ENCODE results near the gene PDCD1. TPM values are rescaled to one million over a fixed set of nuclear protein-coding genes. Genes with fewer than 3 reads are reported as not detected.
"Not testable (repeated sequence)": the region's sequence is repeated elsewhere in the genome, so short reads cannot be mapped to it uniquely, and the experiment has no call there.

Gene PDCD1
- total RNA-seq, 1 donor from 2014 or later: 83.3 TPM

- Mint-ChIP-seq H3K4me1 (peaks cover 26% of the 10 kb centered on the region), H3K27me3 (peaks cover 4% of the 10 kb centered on the region), H3K4me3 (no peak overlapping the region), H3K27ac (no peak overlapping the region), H3K36me3 (ENCODE audit: low read depth) (peaks cover 4% of the 10 kb centered on the region), H3K9me3 (no peaks in the 10 kb centered on the region)
- DNase-seq: peak; percentile 94
- intact Hi-C loops (cut with micrococcal nuclease): loop anchor here (1.0 kb wide), 1 partner anchor 146 kb away; no protein-coding TSS in a partner anchor
Measured at GRCh38 chr2:241877989-241878970, 19.6 kb upstream of the PDCD1 start.

- Mint-ChIP-seq H3K9me3 (no peaks in the 10 kb centered on the region), H3K4me1 (peaks cover 18% of the 10 kb centered on the region), H3K27me3 (peaks cover 4% of the 10 kb centered on the region), H3K27ac (no peak overlapping the region), H3K4me3 (no peak overlapping the region), H3K36me3 (ENCODE audit: low read depth) (peaks cover 4% of the 10 kb centered on the region)
- intact Hi-C loops (cut with micrococcal nuclease): no loop called here
- no peak for DNase-seq
Measured at GRCh38 chr2:241877197-241877685, 18.5 kb upstream of the PDCD1 start.

GRCh38 chr2:241876528-241877196 is 18.0 kb upstream of the PDCD1 start:
- no peak for DNase-seq
- Mint-ChIP-seq H3K27me3 (peaks cover 4% of the 10 kb centered on the region), H3K4me1 (peaks cover 14% of the 10 kb centered on the region), H3K4me3 (no peak overlapping the region), H3K36me3 (ENCODE audit: low read depth) (peaks cover 4% of the 10 kb centered on the region), H3K9me3 (no peaks in the 10 kb centered on the region), H3K27ac (no peak overlapping the region)
- intact Hi-C loops (cut with micrococcal nuclease): no loop called here

GRCh38 chr2:241875754-241876527 is 17.2 kb upstream of the PDCD1 start:
- DNase-seq; H3K4me3 Mint-ChIP-seq; intact Hi-C loops (cut with micrococcal nuclease); H3K36me3 Mint-ChIP-seq (ENCODE audit: low read depth); H3K27me3 Mint-ChIP-seq; H3K9me3 Mint-ChIP-seq; H3K4me1 Mint-ChIP-seq; H3K27ac Mint-ChIP-seq: not testable (repeated sequence)

- H3K9me3 Mint-ChIP-seq: no peaks in the 10 kb centered on the region
- intact Hi-C loops (cut with micrococcal nuclease): no loop called here
- DNase-seq: no peak
- no peak overlapping the region for H3K4me3 Mint-ChIP-seq
- H3K36me3 Mint-ChIP-seq (ENCODE audit: low read depth): no peaks in the 10 kb centered on the region
- no peak overlapping the region for H3K27ac Mint-ChIP-seq
- H3K4me1 Mint-ChIP-seq: peaks cover 3% of the 10 kb centered on the region
- no peaks in the 10 kb centered on the region for H3K27me3 Mint-ChIP-seq
Measured at GRCh38 chr2:241874277-241874925, 15.7 kb upstream of the PDCD1 start.

GRCh38 chr2:241873803-241874110 is 15.1 kb upstream of the PDCD1 start:
- no peak overlapping the region for H3K4me3 Mint-ChIP-seq
- no peaks in the 10 kb centered on the region for H3K9me3 Mint-ChIP-seq
- no peak overlapping the region for H3K27ac Mint-ChIP-seq
- H3K27me3 Mint-ChIP-seq: no peaks in the 10 kb centered on the region
- peaks cover 9% of the 10 kb centered on the region for H3K4me1 Mint-ChIP-seq
- intact Hi-C loops (cut with micrococcal nuclease): no loop called here
- DNase-seq: no peak
- H3K36me3 Mint-ChIP-seq (ENCODE audit: low read depth): no peaks in the 10 kb centered on the region

GRCh38 chr2:241873081-241873802 is 14.5 kb upstream of the PDCD1 start:
- Mint-ChIP-seq H3K27ac (no peak overlapping the region), H3K4me3 (no peak overlapping the region), H3K36me3 (ENCODE audit: low read depth) (no peaks in the 10 kb centered on the region), H3K4me1 (peaks cover 14% of the 10 kb centered on the region), H3K9me3 (no peaks in the 10 kb centered on the region), H3K27me3 (peaks cover 2% of the 10 kb centered on the region)
- intact Hi-C loops (cut with micrococcal nuclease): no loop called here
- no peak for DNase-seq

GRCh38 chr2:241872313-241872642 is 13.6 kb upstream of the PDCD1 start:
- H3K36me3 Mint-ChIP-seq (ENCODE audit: low read depth): no peaks in the 10 kb centered on the region
- intact Hi-C loops (cut with micrococcal nuclease): no loop called here
- H3K9me3 Mint-ChIP-seq: no peaks in the 10 kb centered on the region
- no peak overlapping the region for H3K27ac Mint-ChIP-seq
- H3K4me3 Mint-ChIP-seq: no peak overlapping the region
- H3K27me3 Mint-ChIP-seq: peaks cover 3% of the 10 kb centered on the region
- H3K4me1 Mint-ChIP-seq: peaks cover 20% of the 10 kb centered on the region
- no peak for DNase-seq

- H3K4me3 Mint-ChIP-seq: no peak overlapping the region
Measured at GRCh38 chr2:241871538-241872312, 13.0 kb upstream of the PDCD1 start.

GRCh38 chr2:241870611-241871537 is 12.2 kb upstream of the PDCD1 start:
- no peak overlapping the region for H3K27ac Mint-ChIP-seq
- DNase-seq: no peak
- H3K9me3 Mint-ChIP-seq: no peaks in the 10 kb centered on the region
- no peak overlapping the region for H3K4me3 Mint-ChIP-seq
- peaks cover 21% of the 10 kb centered on the region for H3K4me1 Mint-ChIP-seq
- peaks cover 4% of the 10 kb centered on the region for H3K27me3 Mint-ChIP-seq
- H3K36me3 Mint-ChIP-seq (ENCODE audit: low read depth): no peaks in the 10 kb centered on the region
- intact Hi-C loops (cut with micrococcal nuclease): no loop called here

More at GRCh38 chr2:241871538-241872312, 13.0 kb upstream of the PDCD1 start:
- no peak overlapping the region for H3K27ac Mint-ChIP-seq
- no peaks in the 10 kb centered on the region for H3K36me3 Mint-ChIP-seq (ENCODE audit: low read depth)
- H3K27me3 Mint-ChIP-seq: peaks cover 3% of the 10 kb centered on the region
- intact Hi-C loops (cut with micrococcal nuclease): no loop called here
- H3K9me3 Mint-ChIP-seq: no peaks in the 10 kb centered on the region
- peaks cover 20% of the 10 kb centered on the region for H3K4me1 Mint-ChIP-seq
- no peak for DNase-seq

- H3K27ac Mint-ChIP-seq: no peak overlapping the region
- intact Hi-C loops (cut with micrococcal nuclease): no loop called here
- no peak for DNase-seq
- peaks cover 11% of the 10 kb centered on the region for H3K27me3 Mint-ChIP-seq
- peaks cover 26% of the 10 kb centered on the region for H3K4me1 Mint-ChIP-seq
- no peak overlapping the region for H3K4me3 Mint-ChIP-seq
- H3K36me3 Mint-ChIP-seq (ENCODE audit: low read depth): no peaks in the 10 kb centered on the region
- H3K9me3 Mint-ChIP-seq: peaks cover under 1% of the 10 kb centered on the region
Measured at GRCh38 chr2:241870081-241870541, 11.4 kb upstream of the PDCD1 start.

Data from activated CD4-positive, alpha-beta T cell treated with anti-CD3 and anti-CD28 coated beads, Interleukin-2, amount 10 ng/mL, durations not matched to agents 24 days and 14 days (primary cell).